Activated CD8-positive, alpha-beta memory T cell treated with anti-CD3 and anti-CD28 coated beads, Interleukin-2, amount 50 U/mL, for 24 hours (primary cell): Measurements from ENCODE around the gene ATP4A.

Source experiments
- DNase-seq: peaks from one replicate; pipeline ENCODE4 v3.0.0-alpha.2; 2020; ENCODE audit errors: extremely low read depth

ATP4A gene

GRCh38 chr19:35549174-35549788 lies 14.2 kb downstream of the ATP4A start:
- no peak for DNase-seq

GRCh38 chr19:35546532-35546931 lies 16.9 kb downstream of the ATP4A start:
- no peak for DNase-seq

GRCh38 chr19:35545855-35546381 lies 17.5 kb downstream of the ATP4A start:
- DNase-seq = peak; percentile 40

- peak; percentile 49 for DNase-seq
These were observed 18.2 kb downstream of the ATP4A start, which contains the start of gene TMEM147 for GRCh38 chr19:35545001-35545854. Gene TMEM147 (plus strand): TSS chr19:35545626. CDS start chr19:35545740, 114 bp downstream.

GRCh38 chr19:35544110-35544802 lies 19.2 kb downstream of the ATP4A start:
- no peak for DNase-seq

- no peak for DNase-seq
These were observed 20.0 kb downstream of the ATP4A start for GRCh38 chr19:35543280-35544109.

GRCh38 chr19:35542209-35542608 lies 21.2 kb downstream of the ATP4A start:
- DNase-seq = no peak

- DNase-seq = no peak
These were observed 23.0 kb downstream of the ATP4A start for GRCh38 chr19:35540356-35540927.

GRCh38 chr19:35539850-35540249 lies 23.6 kb downstream of the ATP4A start:
- no peak for DNase-seq

GRCh38 chr19:35539314-35539713 lies 24.1 kb downstream of the ATP4A start:
- DNase-seq = no peak

- DNase-seq = no peak
These were observed 28.5 kb downstream of the ATP4A start for GRCh38 chr19:35534803-35535480.

GRCh38 chr19:35533822-35534392 lies 29.6 kb downstream of the ATP4A start:
- DNase-seq = no peak

- no peak for DNase-seq
These were observed 30.1 kb downstream of the ATP4A start, which contains the start of gene GAPDHS for GRCh38 chr19:35533201-35533821. Gene GAPDHS (plus strand): TSS chr19:35533456. CDS start chr19:35533528, 72 bp downstream.

- DNase-seq = no peak
These were observed 32.2 kb downstream of the ATP4A start for GRCh38 chr19:35531291-35531690.

- no peak for DNase-seq
These were observed 33.9 kb downstream of the ATP4A start for GRCh38 chr19:35529241-35530218.

GRCh38 chr19:35528218-35529038 lies 35.0 kb downstream of the ATP4A start, which contains the start of gene SBSN:
Gene SBSN (minus strand): TSS chr19:35528311. CDS start chr19:35528281, 30 bp downstream.
- no peak for DNase-seq

- DNase-seq = no peak
These were observed 37.6 kb downstream of the ATP4A start for GRCh38 chr19:35525873-35526272.
